CMK (cell line): ENCODE data around the gene DSCAML1.

Experiments used
- DNase-seq: peaks from one replicate; pipeline ENCODE4 v3.0.0-alpha.2; 2010; ENCODE audit warnings: low read depth

Gene DSCAML1

DNA sequence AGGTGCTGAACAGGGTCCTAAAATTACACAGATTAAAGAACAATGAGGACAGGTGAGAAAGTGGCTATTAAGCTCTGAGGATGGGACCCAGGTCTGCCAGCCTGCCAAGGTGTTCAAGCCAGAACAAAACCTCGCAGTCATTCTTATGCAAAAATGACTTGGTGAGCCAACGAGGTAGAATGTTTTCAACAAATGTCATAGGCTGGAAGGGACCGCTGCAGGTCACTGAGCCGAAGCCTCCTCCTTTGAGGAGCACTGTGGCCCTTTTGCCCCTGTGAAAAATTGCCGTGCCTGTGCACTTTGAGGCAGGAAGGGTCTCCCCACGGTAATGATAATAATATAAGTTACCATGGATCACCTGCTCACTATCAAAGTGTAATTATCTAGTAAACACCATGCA lies 216.2 kb downstream of the DSCAML1 start:
- no peak for DNase-seq

DNA sequence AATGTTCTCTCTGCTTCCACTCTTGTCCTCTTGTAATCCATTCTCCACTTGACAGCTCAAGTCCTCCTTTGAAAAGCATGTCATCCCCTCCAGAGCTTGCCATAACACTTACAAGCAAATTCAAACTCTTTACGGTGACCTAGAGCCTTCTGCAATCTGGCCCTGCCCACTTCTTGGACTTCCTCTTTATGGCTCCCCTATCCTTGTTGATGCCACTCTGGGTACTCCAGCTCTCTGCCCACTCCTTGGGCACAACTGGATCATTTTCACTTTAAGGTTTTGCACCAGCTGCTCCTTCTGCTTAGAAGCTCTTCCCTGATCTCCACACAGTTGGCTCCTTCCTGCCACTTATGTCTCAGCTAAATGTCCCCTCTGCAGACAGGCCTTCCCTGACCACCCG lies 217.9 kb downstream of the DSCAML1 start:
- DNase-seq = no peak

DNA sequence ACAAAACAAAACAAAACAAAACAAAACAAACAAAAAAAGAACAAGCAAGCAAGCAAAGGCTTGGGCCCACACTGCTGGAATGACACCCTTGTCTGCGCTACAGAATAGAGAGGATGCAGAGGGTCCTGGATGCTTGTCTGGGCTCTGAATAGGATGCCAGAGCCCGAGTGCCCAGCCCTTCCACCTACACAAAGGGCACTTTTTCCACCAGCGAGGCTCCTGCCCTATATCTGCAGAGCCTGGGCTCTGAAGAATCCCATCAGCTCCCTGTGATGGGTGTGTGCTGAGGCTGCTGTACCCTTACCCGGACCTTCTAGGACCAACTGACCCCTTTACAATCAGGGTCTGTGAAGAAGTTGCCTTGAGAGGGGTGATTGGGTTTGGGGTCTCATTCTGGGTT lies 221.2 kb downstream of the DSCAML1 start:
- DNase-seq = no peak

DNA sequence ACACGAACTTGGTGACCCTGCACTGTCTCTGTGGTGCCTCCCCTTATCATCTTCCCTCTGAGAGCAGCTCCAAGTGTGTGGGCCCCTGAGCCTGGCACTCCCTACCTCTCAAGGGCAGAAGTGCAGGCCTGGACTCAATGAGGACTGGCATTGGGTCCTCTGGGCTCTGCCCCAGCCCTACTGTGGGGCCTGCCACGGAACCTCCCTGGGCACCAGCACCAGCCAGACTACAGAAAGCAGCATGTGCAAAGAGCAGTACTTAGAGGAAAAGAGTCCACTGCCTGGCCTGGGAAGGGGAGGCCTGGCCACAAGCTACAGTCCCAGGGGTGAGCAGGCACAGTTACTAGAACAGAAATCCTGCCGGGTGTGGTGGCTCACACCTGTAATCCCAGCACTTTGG lies 222.5 kb downstream of the DSCAML1 start:
- no peak for DNase-seq

DNA sequence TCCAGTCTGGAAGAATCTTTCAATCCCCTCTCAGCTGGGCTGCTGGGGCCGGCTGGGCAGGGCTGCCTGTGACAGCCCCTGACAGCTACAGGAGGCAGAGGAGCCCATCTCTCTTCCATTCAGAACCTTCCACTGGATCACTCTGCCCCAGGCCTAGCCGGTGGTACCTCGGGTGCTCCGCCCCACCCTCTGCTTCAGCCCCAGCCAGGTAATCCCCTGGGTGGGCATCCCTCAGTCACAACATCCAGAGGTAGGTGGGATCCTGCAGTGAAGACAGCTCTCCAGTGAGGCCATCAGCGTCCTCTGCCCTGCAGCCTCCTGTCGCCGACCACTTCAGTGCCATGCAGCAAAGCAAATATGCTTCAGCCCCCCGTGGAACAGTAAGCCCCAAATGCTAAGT lies 223.7 kb downstream of the DSCAML1 start:
- no peak for DNase-seq

DNA sequence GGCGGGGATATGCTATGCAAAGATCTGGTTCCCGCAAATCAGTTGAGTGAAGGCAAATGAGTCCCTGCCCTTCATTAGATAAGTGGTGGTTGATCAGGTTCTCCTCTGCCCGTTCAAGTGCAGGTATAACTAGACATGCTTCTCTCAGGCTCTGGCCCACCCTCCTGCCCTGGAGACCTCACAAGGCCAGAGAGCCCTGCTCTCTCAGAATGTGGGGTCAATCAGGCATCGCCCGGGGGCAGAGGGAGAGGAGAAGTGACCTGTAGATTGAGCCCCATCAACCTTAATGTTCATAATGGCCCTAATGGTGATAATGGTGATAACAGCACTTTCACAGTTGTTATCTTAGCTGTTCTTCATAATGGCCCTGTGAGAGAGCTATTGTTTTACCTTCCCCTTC lies 224.3 kb downstream of the DSCAML1 start:
- DNase-seq = no peak

DNA sequence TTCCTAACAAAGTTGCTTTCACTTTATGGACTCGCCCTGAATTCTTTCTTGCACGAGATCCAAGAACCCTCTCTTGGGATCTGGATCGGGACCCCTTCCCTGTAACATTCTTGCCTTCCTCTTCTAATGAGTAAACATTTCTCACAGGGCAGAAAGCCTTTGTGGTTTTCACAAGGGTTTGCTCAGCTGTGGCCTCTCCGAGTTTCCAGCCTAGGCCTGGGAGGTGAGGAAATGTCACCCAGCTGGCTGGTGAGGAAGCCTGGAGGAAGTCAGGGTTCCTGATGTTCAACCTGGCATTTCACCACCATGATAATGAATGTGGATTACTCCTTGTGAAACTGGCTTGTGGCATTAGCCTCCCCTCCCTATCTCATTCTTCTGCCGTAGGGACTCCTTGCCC lies 224.9 kb downstream of the DSCAML1 start:
- no peak for DNase-seq

DNA sequence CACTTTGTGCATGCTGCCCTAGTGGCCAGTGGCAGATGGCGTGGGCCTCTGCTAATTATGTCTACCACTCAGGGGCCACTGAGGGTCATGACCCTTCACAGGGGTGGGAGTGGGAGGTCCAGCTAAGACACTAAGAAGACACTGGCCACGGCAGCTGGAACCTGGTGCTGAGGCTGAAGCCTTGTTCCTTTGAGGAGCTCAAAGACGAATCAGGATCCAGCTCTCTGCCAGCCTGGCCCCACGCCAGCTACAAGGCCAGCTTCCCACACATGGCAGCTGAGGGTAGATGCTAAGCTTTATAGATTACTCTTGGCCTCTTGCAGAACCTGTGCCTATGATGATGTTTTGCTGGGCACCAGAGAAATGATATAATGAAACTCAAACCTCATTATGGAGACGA lies 226.3 kb downstream of the DSCAML1 start:
- DNase-seq = no peak

DNA sequence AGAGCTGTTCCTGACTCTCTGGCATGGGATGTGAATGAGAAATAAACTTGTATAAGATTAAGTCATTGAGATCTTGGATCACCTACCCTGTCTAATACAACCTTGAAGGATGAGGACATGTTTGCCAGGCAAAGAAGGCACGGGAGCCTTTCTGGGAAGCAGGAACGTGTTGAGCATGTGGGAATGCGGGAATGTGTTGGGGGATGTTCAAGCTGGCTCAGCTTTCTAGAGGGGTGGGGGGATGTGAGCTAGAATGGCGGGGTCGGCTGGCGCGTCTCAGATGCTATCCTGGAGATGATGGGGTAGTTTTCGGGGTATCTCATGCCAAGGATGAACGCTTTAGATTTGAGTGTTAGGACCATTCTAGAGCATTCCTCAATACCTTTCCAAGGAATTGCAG lies 227.1 kb downstream of the DSCAML1 start:
- no peak for DNase-seq

DNA sequence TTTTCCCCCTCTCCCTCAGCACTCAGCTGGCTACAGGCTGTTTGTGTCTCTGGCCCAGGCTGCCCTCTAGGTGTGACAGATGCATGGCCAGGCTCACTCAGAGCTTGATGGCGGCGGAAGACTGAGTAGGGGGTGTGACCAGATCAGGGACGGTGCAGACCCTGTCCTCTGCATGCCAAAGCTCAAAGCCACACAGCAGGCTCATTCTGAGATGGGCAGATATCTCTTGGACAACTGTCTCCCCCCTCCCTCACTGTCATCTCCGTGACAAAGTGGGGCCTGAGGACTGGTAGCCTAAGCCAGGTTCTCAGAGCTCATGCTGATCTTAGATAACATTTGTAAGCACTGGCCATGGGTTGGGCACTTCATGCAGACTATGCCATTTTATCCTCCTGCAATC lies 231.3 kb downstream of the DSCAML1 start:
- DNase-seq = no peak

DNA sequence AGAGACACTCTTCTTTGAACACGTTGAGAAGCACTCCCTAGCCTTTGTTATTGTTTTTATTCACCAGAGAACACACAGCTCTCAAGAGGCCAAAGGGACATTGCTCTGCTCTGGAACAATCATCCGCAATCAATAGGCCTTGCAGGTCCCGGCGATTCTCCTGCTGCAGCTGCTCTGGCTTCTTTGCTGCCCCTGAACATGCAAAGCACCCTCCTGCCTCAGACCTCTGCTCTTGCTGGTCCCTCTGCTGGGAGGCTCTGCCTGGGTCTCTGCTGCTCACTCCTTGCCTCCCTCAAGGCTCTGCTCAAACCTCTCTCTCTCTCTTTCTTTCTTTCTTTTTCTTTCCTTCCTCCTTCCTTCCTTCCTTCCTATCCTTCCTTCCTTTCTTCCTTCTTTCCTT lies 232.7 kb downstream of the DSCAML1 start:
- DNase-seq = no peak

DNA sequence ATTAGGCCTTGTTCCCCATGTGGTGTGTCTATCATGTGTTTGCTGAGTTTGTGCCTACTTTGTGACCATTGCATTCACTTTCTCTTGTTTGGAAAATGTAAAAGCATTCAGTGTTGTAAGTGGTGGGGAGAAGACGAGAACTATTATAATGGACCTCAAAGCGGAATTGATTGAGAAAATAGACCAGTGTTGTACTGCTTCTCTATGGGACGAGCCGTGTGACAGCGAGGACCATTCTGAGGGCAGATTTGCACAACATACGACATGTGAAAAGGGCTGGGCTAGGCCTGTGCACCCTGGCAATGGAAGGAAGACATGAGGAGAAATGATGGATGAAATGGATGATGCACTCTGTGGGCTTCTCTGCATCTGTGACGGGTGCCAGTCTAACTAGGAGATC lies 233.5 kb downstream of the DSCAML1 start:
- DNase-seq = no peak

DNA sequence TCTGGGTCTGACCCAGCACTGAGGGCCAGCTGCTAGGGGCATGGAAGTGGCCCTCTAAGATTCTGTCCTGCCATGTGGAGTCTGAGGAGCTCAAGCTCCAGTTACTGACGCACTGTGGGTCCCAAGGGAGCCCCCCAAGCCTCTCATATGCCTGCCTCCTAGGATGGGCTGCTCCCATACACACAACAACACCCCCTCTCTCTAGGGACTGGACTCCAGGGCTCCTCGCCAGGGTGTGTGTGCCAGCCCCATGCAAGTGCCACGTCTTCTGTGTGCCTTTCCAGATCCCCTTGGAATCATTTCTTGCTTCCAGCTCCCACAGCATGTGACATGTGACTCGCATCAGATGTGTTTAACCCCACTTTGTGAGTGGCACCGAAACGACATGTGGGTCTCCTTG lies 234.9 kb downstream of the DSCAML1 start:
- DNase-seq = no peak

DNA sequence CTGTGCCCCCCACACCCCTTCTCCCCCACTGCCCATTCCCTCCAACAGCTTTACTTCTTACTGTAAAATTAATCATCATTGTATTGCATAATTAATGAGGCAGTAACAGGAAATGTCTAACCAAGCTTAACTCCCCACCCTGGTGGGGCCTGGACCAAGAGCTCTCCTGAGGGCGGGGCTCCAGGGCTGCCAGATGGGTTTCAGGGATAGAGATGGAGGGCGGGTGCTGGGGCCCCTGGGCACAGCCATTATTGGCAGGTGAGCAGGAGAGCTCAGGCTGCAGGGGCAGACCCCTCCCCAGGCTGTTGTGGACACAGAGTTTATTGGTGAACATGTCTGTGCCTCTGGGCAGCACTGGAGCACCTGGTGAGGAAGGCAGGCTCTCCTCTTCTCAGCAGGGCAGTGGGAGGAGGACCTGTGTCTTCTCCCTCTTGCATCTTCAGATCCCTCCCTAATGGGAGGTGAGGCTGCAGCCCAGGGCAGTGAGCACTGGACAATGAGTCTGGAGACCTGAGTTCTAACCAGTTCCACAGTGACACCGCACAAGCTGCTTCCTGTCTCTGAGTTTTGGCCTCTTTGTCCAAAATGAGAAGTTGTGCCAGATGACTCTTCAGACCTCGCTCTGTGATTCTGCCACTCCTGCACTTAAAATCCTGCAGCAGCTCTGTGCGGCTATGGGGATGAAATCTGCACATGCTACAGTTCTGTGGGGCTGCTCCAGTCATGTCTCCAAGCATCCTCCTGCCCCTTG lies 236.1 kb downstream of the DSCAML1 start:
- no peak for DNase-seq

DNA sequence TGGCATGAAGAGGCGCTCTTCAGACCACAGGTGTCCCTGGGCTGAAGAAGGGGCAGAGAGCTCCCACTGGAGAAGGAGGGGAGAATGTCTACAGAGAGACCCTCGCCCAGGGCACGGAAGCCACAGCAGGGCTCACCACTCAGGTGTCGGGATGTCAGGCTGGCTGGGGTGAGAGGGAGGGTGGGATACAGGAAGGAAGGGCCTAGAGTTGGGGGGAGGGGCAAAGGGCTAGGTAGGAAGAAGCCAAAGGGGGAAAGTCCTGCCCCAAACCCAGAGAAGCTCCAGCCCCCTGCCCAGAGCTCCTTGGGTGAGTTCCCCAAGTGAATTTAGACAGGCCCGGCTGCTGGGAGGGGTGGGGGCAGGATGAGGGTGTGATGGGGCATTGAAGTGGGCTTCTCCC lies 237.3 kb downstream of the DSCAML1 start:
- no peak for DNase-seq

DNA sequence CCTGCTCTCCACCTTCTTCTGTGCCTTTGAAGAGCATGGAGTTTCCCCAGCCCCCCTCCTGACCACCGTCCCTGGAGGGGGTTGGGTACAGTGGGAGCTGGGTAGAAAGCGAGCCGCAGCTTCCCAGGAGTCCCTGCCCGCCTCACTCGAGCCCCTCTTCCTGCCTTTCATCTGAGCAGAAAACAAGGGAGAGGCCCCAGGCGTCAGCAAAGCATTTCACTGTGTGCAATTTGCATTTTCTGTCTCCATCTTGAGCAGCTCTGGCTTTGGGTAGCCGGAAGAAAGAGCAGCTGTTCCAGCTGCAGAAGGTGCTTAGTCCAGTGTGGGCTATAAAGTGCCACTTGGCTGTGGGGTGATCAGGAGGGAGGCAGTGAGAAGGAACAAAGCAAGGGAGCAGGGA lies 239.7 kb downstream of the DSCAML1 start:
- no peak for DNase-seq

DNA sequence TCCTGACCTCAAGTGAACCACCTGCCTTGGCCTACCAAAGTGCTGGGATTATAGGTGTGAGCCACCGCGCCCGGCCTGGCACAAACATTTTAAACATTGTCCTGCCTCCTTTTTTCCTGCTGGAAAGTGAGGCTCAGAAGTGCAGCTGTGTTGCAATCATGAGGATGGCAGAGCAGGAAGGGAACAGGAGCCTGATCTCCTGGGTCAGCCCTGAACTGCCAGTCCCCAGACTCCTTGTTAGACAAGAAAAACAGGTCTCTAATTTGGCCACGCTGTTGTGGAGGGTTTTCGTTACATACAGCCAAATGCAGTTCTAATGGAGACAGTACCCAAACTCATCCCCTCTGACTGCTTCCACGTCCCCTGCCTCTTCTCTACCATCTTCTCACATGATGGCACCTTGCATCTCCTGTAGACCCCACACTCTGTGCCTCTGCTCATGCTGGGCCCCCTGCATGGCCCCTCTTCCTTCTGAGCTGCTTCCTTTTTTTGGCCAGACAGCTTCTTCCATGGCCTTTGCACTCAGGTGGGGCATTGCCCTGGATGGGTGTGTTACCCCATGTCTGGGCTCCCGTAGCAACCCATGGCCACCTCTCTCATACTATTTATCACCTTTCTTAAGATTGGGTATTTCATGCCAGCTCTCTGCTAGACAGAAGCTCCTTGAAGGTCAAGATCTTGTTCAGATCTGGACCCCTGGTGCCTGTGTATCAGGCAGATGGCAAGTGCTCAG lies 242.2 kb downstream of the DSCAML1 start:
- DNase-seq = no peak

DNA sequence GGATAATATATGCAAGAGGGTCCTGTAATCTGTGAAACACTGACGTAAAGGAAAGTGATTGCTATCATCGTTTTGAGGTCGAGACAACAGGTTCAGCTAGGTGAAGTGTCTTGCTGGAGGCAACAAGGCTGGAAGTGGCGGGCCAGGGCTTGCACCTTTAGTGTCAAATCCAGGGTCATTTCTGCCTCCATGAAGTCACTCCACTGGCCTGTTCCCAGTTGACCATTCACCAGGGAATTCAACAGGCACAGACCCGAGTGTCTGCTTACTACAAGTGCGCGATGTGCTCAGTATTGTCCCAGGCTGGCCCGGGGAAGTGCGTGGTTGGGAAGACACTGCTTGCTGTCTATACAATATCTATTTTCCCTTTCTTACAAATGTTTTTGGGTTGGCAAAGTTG lies 244.4 kb downstream of the DSCAML1 start:
- no peak for DNase-seq

DNA sequence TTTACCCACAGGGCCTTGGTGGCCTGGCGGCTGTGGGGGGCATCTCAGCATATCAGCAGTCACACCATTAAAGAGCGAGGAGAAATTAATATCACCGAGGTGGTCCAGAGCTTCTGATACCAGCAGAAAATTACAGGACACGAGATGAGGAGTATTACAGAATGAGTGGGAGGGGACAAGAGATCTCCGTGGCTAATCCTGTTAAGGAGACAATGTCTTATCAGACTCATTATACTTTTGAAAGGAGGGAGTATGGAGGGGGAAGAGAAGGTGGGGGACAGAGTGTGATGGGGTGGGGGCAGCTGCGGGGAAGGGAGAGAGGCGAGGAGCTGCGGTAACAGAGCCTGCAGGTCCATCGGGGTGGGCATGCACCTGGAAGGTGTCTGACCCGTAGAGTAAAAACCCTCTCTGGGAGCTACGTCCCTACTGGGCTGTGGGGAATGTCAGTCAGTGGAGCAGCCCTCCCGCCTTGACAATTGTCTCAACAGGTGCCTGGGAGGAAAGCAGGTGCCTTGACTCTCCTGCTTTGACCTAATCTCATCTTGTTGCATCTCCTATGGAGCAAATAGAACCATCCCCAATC lies 245.2 kb downstream of the DSCAML1 start:
- no peak for DNase-seq

DNA sequence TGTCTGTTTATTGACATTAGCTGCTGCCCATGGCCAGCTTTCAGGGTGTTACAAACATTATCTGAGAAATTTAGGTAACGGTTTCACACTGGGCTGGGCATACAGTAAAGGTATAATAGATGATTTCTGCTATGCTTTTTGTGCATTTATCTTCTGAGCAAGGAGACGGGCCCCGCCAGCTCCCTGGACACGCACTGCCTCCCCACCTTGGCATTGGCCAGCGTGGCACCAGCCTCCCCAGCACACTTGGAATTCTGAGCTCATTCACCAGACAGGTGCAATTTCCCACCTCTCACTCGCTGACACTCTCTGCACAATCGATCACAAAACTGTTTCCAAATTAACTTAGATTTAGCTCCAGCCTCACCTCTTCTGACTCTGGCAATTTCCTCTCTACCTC lies 246.6 kb downstream of the DSCAML1 start:
- no peak for DNase-seq

DNA sequence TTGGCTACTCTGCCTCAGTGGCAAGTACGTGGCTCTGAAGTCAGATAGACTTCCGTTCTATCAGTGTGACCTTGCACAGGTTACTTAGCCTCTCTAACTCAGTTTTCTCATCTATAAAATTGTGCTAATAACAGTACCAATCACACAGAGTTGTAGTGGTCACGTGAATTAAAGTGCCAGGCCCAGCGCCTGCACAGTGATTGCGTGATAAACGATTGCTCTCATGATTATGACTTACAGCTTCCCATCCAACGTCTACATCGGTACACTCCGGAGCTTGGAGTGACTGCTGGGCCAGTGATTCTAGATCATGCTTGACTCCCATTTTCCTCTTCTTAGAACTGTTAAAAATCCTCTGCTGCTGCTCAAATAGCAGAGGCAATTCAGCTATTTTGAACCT lies 247.6 kb downstream of the DSCAML1 start:
- no peak for DNase-seq

DNA sequence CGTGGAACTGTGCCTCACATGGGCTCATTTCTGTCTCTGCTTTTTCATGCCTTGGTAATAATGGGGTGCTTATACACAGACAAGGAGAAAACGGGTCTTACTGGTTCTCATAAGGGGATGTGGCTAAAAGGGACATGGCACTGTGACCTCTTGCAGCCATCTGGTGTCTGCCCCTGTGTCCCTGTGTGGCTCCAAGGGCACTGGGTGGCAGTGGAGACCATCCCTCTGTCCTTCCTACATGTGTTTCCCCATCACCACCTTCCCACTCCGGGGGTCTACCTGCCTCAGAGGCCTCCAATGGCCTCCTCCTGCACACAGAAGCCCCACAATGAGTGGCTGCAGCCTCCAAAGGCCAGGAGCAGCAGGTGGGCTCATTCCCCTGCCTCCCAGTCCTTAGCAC lies 248.1 kb downstream of the DSCAML1 start:
- DNase-seq = no peak

DNA sequence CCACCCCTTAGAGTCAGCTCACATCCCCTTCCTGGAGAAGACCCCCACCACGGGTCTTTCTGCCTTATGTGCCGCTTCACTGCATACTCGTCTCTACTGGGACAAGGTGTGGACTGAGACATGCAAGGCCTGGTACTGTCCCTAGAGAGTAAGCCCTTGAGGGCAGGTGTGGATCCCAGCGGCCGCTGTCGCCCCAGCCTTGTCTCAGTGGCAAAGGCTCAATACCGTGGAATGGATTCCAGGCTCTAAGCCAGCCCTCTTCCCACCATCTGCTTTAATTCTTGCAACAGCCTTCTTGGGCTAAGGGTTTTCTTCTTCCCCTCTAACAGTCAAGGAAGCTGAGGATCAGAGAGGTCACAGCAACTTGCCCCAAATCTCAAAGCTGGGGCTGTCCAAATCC lies 249.1 kb downstream of the DSCAML1 start:
- DNase-seq = no peak
